ENCODE data around the gene CHCHD2.
"Not testable (repeated sequence)": the region's sequence is repeated elsewhere in the genome, so short reads cannot be mapped to it uniquely, and the experiment has no call there.

CHCHD2 gene

DNA sequence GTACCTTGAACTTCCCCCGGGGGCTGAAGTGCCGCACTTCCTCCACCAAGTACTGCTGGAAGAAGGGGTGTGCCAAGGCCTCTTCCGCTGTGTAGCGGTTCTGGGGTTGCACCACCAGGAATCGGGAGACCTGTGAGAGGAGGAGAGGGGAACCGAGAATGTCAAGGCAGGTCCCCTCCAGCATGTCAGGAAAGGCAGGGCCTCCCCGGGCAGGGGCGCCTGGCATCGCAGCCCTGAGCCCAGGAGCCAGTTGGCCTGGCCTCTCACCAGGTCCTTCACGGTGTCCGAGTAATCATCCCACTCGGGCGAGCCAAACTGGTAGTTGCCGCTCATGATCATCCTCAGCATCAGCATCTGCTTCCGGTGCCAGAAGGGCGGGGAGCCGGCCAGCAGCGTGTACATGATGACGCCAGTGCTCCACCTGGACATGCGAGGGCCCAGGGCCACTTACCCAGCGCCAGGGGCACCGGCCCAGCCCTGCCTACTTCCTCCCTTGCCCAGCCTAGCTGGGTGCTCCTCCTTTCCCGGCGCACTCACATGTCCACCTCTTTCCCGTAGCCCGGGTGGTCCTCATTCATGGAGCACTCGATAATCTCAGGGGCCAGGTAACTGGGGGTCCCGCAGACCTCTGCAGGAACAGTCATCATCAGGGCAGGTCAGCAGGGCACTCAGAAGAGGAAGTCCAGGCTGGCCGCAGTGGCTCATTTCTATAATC lies 24.5 kb downstream of the CHCHD2 start:
- DNase-seq = no peak

GRCh38 chr7:56080726-56081435 lies 25.4 kb downstream of the CHCHD2 start:
- not testable (repeated sequence) for DNase-seq

- peak; percentile 52 for DNase-seq
Measured at GRCh38 chr7:56079450-56080185, 26.7 kb downstream of the CHCHD2 start.

GRCh38 chr7:56078196-56078595 lies 28.1 kb downstream of the CHCHD2 start:
- DNase-seq = no peak

DNA sequence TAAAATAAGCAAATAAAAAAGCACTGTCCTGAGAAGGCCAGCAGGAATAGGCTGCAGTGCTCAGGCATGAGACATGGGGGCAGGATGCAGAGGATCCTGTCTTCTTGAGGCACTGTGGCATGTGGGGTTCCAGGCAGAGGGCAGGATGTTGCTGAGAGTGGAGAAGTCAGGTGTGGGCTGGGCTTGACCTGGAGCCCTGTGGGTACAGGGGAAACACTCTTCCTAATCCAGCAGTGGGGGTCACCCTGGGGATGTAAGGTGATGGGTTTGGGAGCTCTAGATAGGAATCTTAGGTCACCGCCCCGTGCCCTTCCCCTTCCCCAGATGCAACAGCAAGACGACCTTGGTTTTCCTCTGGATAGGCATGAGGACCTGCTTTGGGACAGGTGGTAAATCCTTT lies 28.6 kb downstream of the CHCHD2 start:
- no peak for DNase-seq

GRCh38 chr7:56074371-56074791 lies 31.9 kb downstream of the CHCHD2 start:
- peak; percentile 73 for DNase-seq

DNA sequence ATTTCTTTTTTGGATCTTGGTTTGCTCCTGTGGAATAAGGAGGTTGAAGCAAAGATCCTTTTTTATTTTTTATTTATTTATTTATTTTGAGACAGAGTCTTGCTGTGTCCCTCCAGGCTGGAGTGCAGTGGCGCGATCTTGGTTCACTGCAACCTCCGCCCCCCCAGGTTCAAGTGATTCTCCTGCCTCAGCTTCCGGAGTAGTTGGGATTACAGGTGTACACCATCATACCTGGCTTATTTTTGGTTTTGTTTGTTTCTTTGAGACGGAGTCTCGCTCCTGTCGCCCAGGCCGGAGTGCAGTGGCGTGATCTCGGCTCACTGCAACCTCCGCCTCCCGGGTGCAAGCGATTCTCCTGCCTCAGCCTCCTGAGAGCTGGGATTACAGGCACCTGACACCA lies 39.9 kb downstream of the CHCHD2 start:
- not testable (repeated sequence) for DNase-seq

DNA sequence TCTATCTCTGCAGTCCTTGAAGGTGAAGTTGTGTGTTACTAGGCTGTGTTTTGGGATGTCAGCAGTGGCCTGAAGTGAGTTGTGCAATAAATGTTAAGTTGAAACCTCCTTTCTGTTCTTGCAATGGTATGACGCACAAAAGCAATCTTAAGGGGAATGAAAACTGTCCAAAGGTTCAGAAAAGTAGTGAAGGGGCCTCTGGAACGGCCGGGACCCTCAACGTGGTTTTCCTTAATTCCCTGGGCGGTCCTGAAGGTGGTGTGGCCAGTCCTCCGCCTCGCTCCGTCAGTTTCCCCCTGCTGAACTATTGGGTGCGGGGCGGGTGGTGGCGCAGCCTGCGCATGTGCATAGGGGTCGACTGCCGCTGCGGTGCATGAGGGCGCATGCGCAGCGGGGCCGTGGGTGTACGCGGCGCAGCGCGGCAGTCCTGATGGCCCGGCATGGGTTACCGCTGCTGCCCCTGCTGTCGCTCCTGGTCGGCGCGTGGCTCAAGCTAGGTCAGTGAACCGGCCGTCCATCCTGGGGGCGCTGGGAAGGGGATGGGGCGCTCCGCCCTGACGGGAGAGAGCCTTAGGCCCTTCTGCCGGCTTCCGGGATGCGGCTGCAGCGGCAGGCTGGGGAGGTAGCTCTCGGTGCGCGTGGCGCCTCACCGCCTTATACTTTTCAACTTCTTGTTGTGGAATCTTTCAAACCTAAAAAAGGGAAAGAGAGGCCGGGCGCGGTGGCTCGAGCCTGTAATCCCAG lies 42.2 kb downstream of the CHCHD2 start, which contains the start of gene SUMF2:
Gene SUMF2, plus strand, starts transcription at position 405 of the 744 bp plus-strand sequence. Its CDS starts 26 bp downstream, at position 431.
- DNase-seq = peak; percentile 85

DNA sequence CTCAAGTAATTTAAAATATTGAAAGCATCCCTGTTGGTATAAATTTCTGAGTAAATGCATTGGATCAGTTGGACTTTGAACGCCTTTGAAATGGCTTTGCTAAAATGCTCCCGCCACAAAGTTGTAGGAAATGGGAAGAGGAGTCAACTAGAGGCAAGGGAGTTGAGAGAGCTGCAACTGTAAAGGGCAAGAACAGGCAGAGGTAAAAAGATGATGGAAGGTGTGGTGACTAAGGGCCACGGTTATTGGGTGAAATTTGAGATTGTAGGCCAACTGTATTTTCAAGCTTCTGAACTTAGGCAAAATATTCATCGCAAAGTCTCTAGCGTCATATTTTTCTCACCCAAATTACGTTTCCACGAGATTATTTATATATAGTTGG lies 42.8 kb downstream of the CHCHD2 start:
- DNase-seq = no peak

- peak; percentile 77 for DNase-seq
Measured at GRCh38 chr7:56062382-56062781, 43.9 kb downstream of the CHCHD2 start.

DNA sequence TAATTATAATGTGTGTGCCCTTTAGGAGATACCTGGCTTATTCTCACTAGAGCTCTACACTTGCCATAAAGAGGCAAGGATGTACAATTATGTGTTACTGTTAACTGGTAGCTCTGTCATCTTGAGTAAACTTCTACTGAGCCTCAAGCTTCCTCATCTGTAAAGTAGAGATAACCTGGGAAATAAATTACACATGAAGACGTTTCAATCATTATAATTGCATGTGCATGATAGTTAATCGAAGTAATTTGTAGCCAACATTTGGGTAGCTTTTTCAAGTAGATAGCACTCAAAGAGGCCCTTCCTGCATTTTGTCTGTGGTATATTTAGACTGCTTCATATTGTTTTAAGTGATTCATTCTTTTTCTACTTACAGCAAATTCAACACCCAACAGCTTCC lies 52.3 kb downstream of the CHCHD2 start:
- DNase-seq = no peak

- DNase-seq = no peak
Measured at GRCh38 chr7:56053379-56053778, 52.9 kb downstream of the CHCHD2 start.

Data from HCEC 1CT (cell line).